ENCODE measurements around the gene TRPM7.
"Not testable (repeated sequence)": the region's sequence is repeated elsewhere in the genome, so short reads cannot be mapped to it uniquely, and the experiment has no call there.

TRPM7 gene

GRCh38 chr15:50616554-50616953, 70.0 kb downstream of the TRPM7 start:
- H3K9me3 Mint-ChIP-seq; H3K27ac Mint-ChIP-seq; DNase-seq; H3K27me3 Mint-ChIP-seq (ENCODE audit: low read depth, poor library complexity); H3K4me1 Mint-ChIP-seq; H3K4me3 Mint-ChIP-seq: not testable (repeated sequence)
- peaks cover 54% of the 10 kb centered on the region for H3K36me3 Mint-ChIP-seq (ENCODE audit: low read depth)

DNA sequence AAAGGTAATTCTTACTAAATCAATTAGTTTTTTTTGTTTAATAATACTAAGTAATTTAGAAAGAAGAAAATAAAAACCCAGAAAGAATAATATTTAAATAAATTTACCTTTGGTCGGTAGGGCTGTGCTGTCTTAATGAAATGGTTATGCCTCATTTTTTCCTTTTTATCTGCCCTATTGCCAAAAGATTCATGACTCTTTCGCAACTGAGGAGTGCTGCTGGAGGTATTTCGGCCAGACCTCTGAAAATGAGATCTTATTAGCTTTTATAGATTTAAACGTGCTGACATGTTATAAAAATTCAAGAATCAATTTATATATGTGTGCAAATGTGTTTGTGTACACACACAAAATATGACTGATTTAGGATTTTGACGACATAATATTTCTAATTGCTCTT, 73.0 kb downstream of the TRPM7 start:
- Mint-ChIP-seq H3K4me3 (no peak overlapping the region), H3K9me3 (no peaks in the 10 kb centered on the region), H3K27ac (no peak overlapping the region), H3K36me3 (ENCODE audit: low read depth) (peaks cover 43% of the 10 kb centered on the region), H3K27me3 (ENCODE audit: low read depth, poor library complexity) (no peaks in the 10 kb centered on the region), H3K4me1 (no peaks in the 10 kb centered on the region)
- DNase-seq: no peak
- TF ChIP-seq CTCF (IDR thresholded peaks at IDR 0.05): no peak

- Mint-ChIP-seq H3K4me1 (no peaks in the 10 kb centered on the region), H3K27ac (no peak overlapping the region), H3K27me3 (ENCODE audit: low read depth, poor library complexity) (no peaks in the 10 kb centered on the region), H3K4me3 (no peak overlapping the region), H3K36me3 (ENCODE audit: low read depth) (peaks cover 64% of the 10 kb centered on the region), H3K9me3 (peaks cover 7% of the 10 kb centered on the region)
- no peak for TF ChIP-seq CTCF (IDR thresholded peaks at IDR 0.05)
- DNase-seq: no peak
Measured at GRCh38 chr15:50607129-50607528, 79.5 kb downstream of the TRPM7 start.

DNA sequence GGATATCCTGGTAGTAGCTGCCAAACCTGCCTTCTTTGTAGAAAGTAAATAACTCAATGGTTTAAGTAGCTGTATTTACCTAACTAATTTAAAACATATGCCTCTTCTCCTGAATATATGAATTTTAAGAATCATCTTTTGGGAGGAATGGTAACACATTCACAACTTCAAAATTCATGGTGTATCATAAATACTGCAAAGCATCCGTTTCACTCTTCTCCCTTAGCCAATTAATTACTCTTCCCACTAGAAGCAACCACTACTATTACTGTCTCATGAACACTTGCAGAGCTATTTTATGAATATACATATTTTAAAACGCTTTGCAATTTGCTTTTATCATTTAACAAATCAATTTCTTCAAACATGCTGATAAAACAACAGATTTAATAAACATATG, 81.1 kb downstream of the TRPM7 start:
- TF ChIP-seq CTCF (IDR thresholded peaks at IDR 0.05): no peak
- no peaks in the 10 kb centered on the region for H3K27me3 Mint-ChIP-seq (ENCODE audit: low read depth, poor library complexity)
- H3K9me3 Mint-ChIP-seq: peaks cover 7% of the 10 kb centered on the region
- H3K4me3 Mint-ChIP-seq: no peak overlapping the region
- DNase-seq: no peak
- peaks cover 59% of the 10 kb centered on the region for H3K36me3 Mint-ChIP-seq (ENCODE audit: low read depth)
- H3K27ac Mint-ChIP-seq: no peak overlapping the region
- no peaks in the 10 kb centered on the region for H3K4me1 Mint-ChIP-seq

GRCh38 chr15:50602028-50602427, 84.6 kb downstream of the TRPM7 start:
- H3K36me3 Mint-ChIP-seq (ENCODE audit: low read depth): peaks cover 65% of the 10 kb centered on the region
- not testable (repeated sequence) for DNase-seq, H3K9me3 Mint-ChIP-seq

DNA sequence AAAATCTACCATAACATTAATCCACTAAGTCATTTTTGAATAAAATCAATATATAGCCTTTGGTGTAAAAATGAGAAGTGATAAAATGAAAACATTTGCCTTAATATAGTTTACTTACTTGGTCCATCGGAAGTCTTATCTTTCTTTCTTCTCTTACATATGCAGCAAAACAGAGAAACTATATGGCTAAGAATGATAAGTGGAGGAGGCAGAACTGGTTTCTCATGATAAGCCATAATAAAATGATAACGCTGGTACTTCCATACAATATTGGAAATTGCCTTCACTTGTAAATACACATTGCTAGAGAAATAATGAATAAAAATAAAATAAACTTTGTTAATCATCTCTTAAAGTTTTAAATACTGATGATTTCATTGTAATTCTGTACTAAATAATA, 92.3 kb downstream of the TRPM7 start:
- Mint-ChIP-seq H3K36me3 (ENCODE audit: low read depth) (peaks cover 44% of the 10 kb centered on the region), H3K4me1 (peaks cover 12% of the 10 kb centered on the region), H3K27me3 (ENCODE audit: low read depth, poor library complexity) (no peaks in the 10 kb centered on the region), H3K4me3 (no peak overlapping the region), H3K9me3 (no peaks in the 10 kb centered on the region), H3K27ac (no peak overlapping the region)
- no peak for DNase-seq
- TF ChIP-seq CTCF (IDR thresholded peaks at IDR 0.05): no peak

More at GRCh38 chr15:50602028-50602427, 84.6 kb downstream of the TRPM7 start:
- peaks cover 12% of the 10 kb centered on the region for H3K4me1 Mint-ChIP-seq
- not testable (repeated sequence) for H3K4me3 Mint-ChIP-seq; H3K27ac Mint-ChIP-seq; H3K27me3 Mint-ChIP-seq (ENCODE audit: low read depth, poor library complexity)

DNA sequence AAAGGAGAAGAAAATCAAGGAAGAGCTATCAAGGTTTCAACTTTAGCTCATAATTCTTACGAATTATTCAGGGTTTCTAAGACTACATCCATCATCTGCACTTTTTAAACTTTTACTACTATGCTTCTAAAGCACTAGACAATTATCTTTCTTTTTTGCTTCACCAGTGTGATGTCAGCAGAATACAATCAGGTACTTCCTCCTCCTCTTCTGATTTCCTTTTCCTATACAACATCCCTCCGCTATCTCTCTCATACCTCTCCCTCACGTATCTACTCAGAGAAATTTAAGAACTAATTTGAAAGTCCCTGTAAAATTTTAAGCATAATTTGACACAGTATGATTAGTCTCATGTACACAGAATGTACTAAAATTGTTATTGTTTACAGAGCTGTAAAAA, 92.8 kb downstream of the TRPM7 start:
- TF ChIP-seq CTCF (IDR thresholded peaks at IDR 0.05): no peak
- peaks cover 12% of the 10 kb centered on the region for H3K4me1 Mint-ChIP-seq
- peaks cover 41% of the 10 kb centered on the region for H3K36me3 Mint-ChIP-seq (ENCODE audit: low read depth)
- no peaks in the 10 kb centered on the region for H3K9me3 Mint-ChIP-seq
- H3K27me3 Mint-ChIP-seq (ENCODE audit: low read depth, poor library complexity): no peaks in the 10 kb centered on the region
- DNase-seq: no peak
- H3K4me3 Mint-ChIP-seq: no peak overlapping the region
- H3K27ac Mint-ChIP-seq: no peak overlapping the region
